OCI-LY3 (cell line): ENCODE results near the gene IL1R1.

Experiments used
- EZH2phosphoT487 ChIP-seq: fragments of 200-600 bp; shearing (Covaris generic); IDR thresholded peaks from 2 replicates; pipeline ENCODE4 v1.6.1; 2018; ENCODE audit warnings: antibody characterized with exemption, mixed run types, low read depth
- TF ChIP-seq, protein P1 (sequence below): fragments of 200-600, 300-600 bp; sonication (generic); IDR thresholded peaks from 2 replicates; pipeline ENCODE4 v1.5.1; 2014; ENCODE audit warnings: antibody characterized with exemption, low read length, low read depth

GRCh38 chr2:102099536-102100298, 42.8 kb upstream of the IL1R1 start:
- TF ChIP-seq, protein P1, sequence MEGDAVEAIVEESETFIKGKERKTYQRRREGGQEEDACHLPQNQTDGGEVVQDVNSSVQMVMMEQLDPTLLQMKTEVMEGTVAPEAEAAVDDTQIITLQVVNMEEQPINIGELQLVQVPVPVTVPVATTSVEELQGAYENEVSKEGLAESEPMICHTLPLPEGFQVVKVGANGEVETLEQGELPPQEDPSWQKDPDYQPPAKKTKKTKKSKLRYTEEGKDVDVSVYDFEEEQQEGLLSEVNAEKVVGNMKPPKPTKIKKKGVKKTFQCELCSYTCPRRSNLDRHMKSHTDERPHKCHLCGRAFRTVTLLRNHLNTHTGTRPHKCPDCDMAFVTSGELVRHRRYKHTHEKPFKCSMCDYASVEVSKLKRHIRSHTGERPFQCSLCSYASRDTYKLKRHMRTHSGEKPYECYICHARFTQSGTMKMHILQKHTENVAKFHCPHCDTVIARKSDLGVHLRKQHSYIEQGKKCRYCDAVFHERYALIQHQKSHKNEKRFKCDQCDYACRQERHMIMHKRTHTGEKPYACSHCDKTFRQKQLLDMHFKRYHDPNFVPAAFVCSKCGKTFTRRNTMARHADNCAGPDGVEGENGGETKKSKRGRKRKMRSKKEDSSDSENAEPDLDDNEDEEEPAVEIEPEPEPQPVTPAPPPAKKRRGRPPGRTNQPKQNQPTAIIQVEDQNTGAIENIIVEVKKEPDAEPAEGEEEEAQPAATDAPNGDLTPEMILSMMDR, result no peak
- no peak for TF ChIP-seq EZH2phosphoT487
